HG03159 (cell line): Measurements from ENCODE around the gene MYO7B.

Source experiments
- ATAC-seq: cut with Tn5 transposase; IDR thresholded peaks from one replicate; pipeline ENCODE4 v1.9.1; 2021; ENCODE audit warnings: mild to moderate bottlenecking, moderate library complexity; ENCODE audit not compliant: unreplicated experiment

MYO7B gene

GRCh38 chr2:127586136-127586535 is 50.7 kb downstream of the MYO7B start:
- no peak for ATAC-seq

GRCh38 chr2:127586746-127587295 is 51.3 kb downstream of the MYO7B start:
- ATAC-seq, result no peak

- ATAC-seq, result no peak
Measured at GRCh38 chr2:127588241-127588640, 52.8 kb downstream of the MYO7B start.

- ATAC-seq, result no peak
Measured at GRCh38 chr2:127589358-127589757, 53.9 kb downstream of the MYO7B start.

GRCh38 chr2:127589841-127590240 is 54.4 kb downstream of the MYO7B start:
- ATAC-seq, result no peak

- ATAC-seq, result no peak
Measured at GRCh38 chr2:127590386-127591190, 55.1 kb downstream of the MYO7B start.

GRCh38 chr2:127591221-127591923 is 55.9 kb downstream of the MYO7B start:
- ATAC-seq, result peak; percentile 57

- ATAC-seq, result no peak
Measured at GRCh38 chr2:127592761-127593227, 57.3 kb downstream of the MYO7B start.

- ATAC-seq, result no peak
Measured at GRCh38 chr2:127593228-127594115, 58.0 kb downstream of the MYO7B start.

GRCh38 chr2:127594116-127594591 is 58.7 kb downstream of the MYO7B start:
- ATAC-seq, result no peak

- no peak for ATAC-seq
Measured at GRCh38 chr2:127596311-127597045, 61.0 kb downstream of the MYO7B start.

- ATAC-seq, result no peak
Measured at GRCh38 chr2:127597046-127597983, 61.8 kb downstream of the MYO7B start.

GRCh38 chr2:127597984-127598380 is 62.5 kb downstream of the MYO7B start:
- no peak for ATAC-seq

- ATAC-seq, result no peak
Measured at GRCh38 chr2:127598711-127599110, 63.2 kb downstream of the MYO7B start.

- no peak for ATAC-seq
Measured at GRCh38 chr2:127599211-127599610, 63.7 kb downstream of the MYO7B start.

- no peak for ATAC-seq
Measured at GRCh38 chr2:127604986-127605385, 69.5 kb downstream of the MYO7B start.

- ATAC-seq, result no peak
Measured at GRCh38 chr2:127605691-127606263, 70.3 kb downstream of the MYO7B start.

GRCh38 chr2:127606625-127607398 is 71.3 kb downstream of the MYO7B start:
- ATAC-seq, result no peak
